HepG2 (cell line): Measurements from ENCODE around the gene RALBP1. TPM values are rescaled to one million over a fixed set of nuclear protein-coding genes. Genes with fewer than 3 reads are reported as not detected.

Experiments used
- ATAC-seq: fragments of 200-7000 bp; cut with Tn5 transposase; 3 replicates; pipeline ENCODE4 v1.9.1; 2020; ENCODE audit warnings: mild to moderate bottlenecking, moderate library complexity
- BruUV-seq: library from RNA; stranded (reverse); fragments of 400-500 nt; replicated peaks from 2 replicates; lab custom pipeline; 2021; lab: Mats Ljungman, UMichigan
- CTCF ChIA-PET: fragments of 300-600 bp; formaldehyde crosslinking; extraction: SDS; loops from one replicate; lab custom pipeline; 2021; ENCODE audit warnings: low total read pairs, inconsistent platforms, low intra/inter-chr PET ratio; lab: Yijun Ruan, JAX
- POLR2A ChIA-PET: fragments of 350-600 bp; sonication (Branson Sonifier 250); formaldehyde crosslinking; loops from one replicate; lab custom pipeline; 2020; ENCODE audit warnings: antibody characterized with exemption, inconsistent platforms; lab: Yijun Ruan, JAX
- DNase-seq: peaks from one replicate; pipeline ENCODE4 v3.0.0-alpha.2; 2015; ENCODE audit warnings: low spot score
- FAIRE-seq: peaks from 3 replicates; lab custom pipeline; 2011; peaks lifted over from hg19 to GRCh38; lab: Jason Lieb, UNC
- H2AFZ ChIP-seq: one replicate; pipeline ENCODE4 v1.6.1; 2011; ENCODE audit warnings: low read length, inconsistent platforms
- H3K27ac ChIP-seq: fragments of 300-600 bp; 3 replicates; pipeline ENCODE4 v1.8.0; 2011; ENCODE audit warnings: mixed run types, mild to moderate bottlenecking, mixed read lengths, low read length, inconsistent platforms; ENCODE audit not compliant: insufficient read depth; ENCODE audit errors: extremely low read length
- H3K27me3 ChIP-seq, 2 experiments: fragments of 200-600 bp in 1 of 2; 2 replicates in 1 of 2; 3 replicates in 1 of 2; pipeline versions ENCODE4 v1.6.0 to v1.8.0; 2011; ENCODE audit warnings: low read length in 2 of 2, mild to moderate bottlenecking in 2 of 2, moderate library complexity in 2 of 2, inconsistent platforms in 1 of 2; ENCODE audit not compliant: insufficient read depth in 2 of 2, control insufficient read depth in 1 of 2
- H3K36me3 ChIP-seq, 2 experiments: fragments of 200-600 bp in 1 of 2; replicated peaks in 1 of 2; 2 replicates in 1 of 2; 3 replicates in 1 of 2; pipeline versions ENCODE4 v1.5.1 to v1.8.0; 2011; ENCODE audit warnings: low read length in 2 of 2, inconsistent platforms in 1 of 2; ENCODE audit not compliant: insufficient read depth in 2 of 2, control insufficient read depth in 1 of 2
- H3K4me1 ChIP-seq: 2 replicates; pipeline ENCODE4 v1.5.1; 2012; ENCODE audit warnings: low read length, inconsistent platforms; ENCODE audit not compliant: insufficient read depth
- H3K4me2 ChIP-seq: 2 replicates; pipeline ENCODE4 v1.6.0; 2011; ENCODE audit warnings: low read depth, low read length, inconsistent platforms
- H3K4me3 ChIP-seq, 3 experiments: fragments of 200-600 bp in 1 of 3; sonication (generic), shearing (Covaris generic) in 1 of 3; replicated peaks in 1 of 3; 2 replicates each; pipeline ENCODE4 v1.5.1; 2011 to 2016; ENCODE audit warnings: low read length in 3 of 3, inconsistent platforms in 2 of 3, low read depth in 2 of 3, mild to moderate bottlenecking in 2 of 3, control low read depth in 1 of 3, mixed read lengths in 1 of 3; ENCODE audit not compliant: insufficient read depth in 1 of 3
- H3K79me2 ChIP-seq: one replicate; pipeline ENCODE4 v1.6.1; 2011; ENCODE audit warnings: low read length, inconsistent platforms; ENCODE audit not compliant: insufficient read depth
- H3K9ac ChIP-seq: 2 replicates; pipeline ENCODE4 v1.6.0; 2011; ENCODE audit warnings: mild to moderate bottlenecking, low read depth, low read length, inconsistent platforms; ENCODE audit not compliant: insufficient read depth
- H3K9me3 ChIP-seq: 2 replicates; pipeline ENCODE4 v1.5.1; 2012; ENCODE audit warnings: mild to moderate bottlenecking, low read length
- H4K20me1 ChIP-seq: 2 replicates; pipeline ENCODE4 v1.6.0; 2011; ENCODE audit warnings: inconsistent platforms, mild to moderate bottlenecking, low read length, moderate library complexity; ENCODE audit not compliant: insufficient read depth
- FOSL2 ChIP-seq: sonication (generic); formaldehyde crosslinking; IDR thresholded peaks from 2 replicates; pipeline ENCODE4 v1.4.0; 2020; ENCODE audit warnings: missing genetic modification reagents
- KDM1A ChIP-seq: IDR thresholded peaks from 2 replicates; pipeline ENCODE4 v1.6.1; 2016; ENCODE audit warnings: missing compliant biosample characterization
- KDM5A ChIP-seq: fragments of 200-600 bp; sonication (generic); IDR thresholded peaks from 2 replicates; pipeline ENCODE4 v1.7.0; 2018; ENCODE audit warnings: antibody characterized with exemption, mild to moderate bottlenecking, low read length, borderline replicate concordance
- MBD4 ChIP-seq: IDR thresholded peaks from 2 replicates; pipeline ENCODE4 v1.6.1; 2012; ENCODE audit warnings: low read length, inconsistent platforms, borderline replicate concordance
- MLXIP ChIP-seq: sonication (generic); formaldehyde crosslinking; IDR thresholded peaks from 2 replicates; pipeline ENCODE4 v1.9.0; 2021; ENCODE audit warnings: missing genetic modification reagents, borderline replicate concordance
- MTA1 ChIP-seq: sonication (generic); formaldehyde crosslinking; IDR thresholded peaks from 2 replicates; pipeline ENCODE4 v1.4.0; 2020; ENCODE audit warnings: missing genetic modification reagents, mild to moderate bottlenecking, borderline replicate concordance
- PAX8 ChIP-seq: sonication (generic); formaldehyde crosslinking; IDR thresholded peaks from 2 replicates; pipeline ENCODE4 v1.8.0; 2022; ENCODE audit warnings: mild to moderate bottlenecking, missing genetic modification reagents, borderline replicate concordance
- PRDM4 ChIP-seq: sonication (generic); formaldehyde crosslinking; IDR thresholded peaks from 2 replicates; pipeline ENCODE4 v1.9.0; 2021; ENCODE audit warnings: missing genetic modification reagents, borderline replicate concordance
- SIN3B ChIP-seq: fragments of 150-350 bp; IDR thresholded peaks from 2 replicates; pipeline ENCODE4 v1.6.1; 2014; ENCODE audit warnings: low read length
- ZNF274 ChIP-seq: sonication (generic); formaldehyde crosslinking; IDR thresholded peaks from 2 replicates; pipeline ENCODE4 v1.5.1; 2020; ENCODE audit warnings: mild to moderate bottlenecking, missing genetic modification reagents
- ZNF451 ChIP-seq: sonication (generic); formaldehyde crosslinking; IDR thresholded peaks from 2 replicates; pipeline ENCODE4 v1.5.0; 2020; ENCODE audit warnings: mild to moderate bottlenecking, missing genetic modification reagents
- ZNF501 ChIP-seq: sonication (generic); formaldehyde crosslinking; IDR thresholded peaks from 2 replicates; pipeline ENCODE4 v1.5.1; 2020; ENCODE audit warnings: mild to moderate bottlenecking, moderate library complexity, missing genetic modification reagents
- ZNF577 ChIP-seq: sonication (generic); formaldehyde crosslinking; IDR thresholded peaks from 2 replicates; pipeline ENCODE4 v1.4.0; 2020; ENCODE audit warnings: mild to moderate bottlenecking, low read depth, missing genetic modification reagents, borderline replicate concordance
- ZSCAN5A ChIP-seq: sonication (generic); formaldehyde crosslinking; IDR thresholded peaks from 2 replicates; pipeline ENCODE4 v1.8.0; 2022; ENCODE audit warnings: mild to moderate bottlenecking, missing genetic modification reagents, borderline replicate concordance
- WGBS: methylation state at CpG from one replicate; pipeline ENCODE4 v1.1.6; 2017; ENCODE audit warnings: low lambda C conversion rate; 5-methylcytosine and 5-hydroxymethylcytosine counted together
- in situ Hi-C: cut with HindIII; loops from 2 replicates; pipeline ENCODE4 v1.10.0; 2017; ENCODE audit warnings: low pct_unique_long_range_greater_than_20kb; ENCODE audit not compliant: extremely low pct_ligation_motif_present
- intact Hi-C: fragments of 100-400 bp; cut with micrococcal nuclease; formaldehyde crosslinking; loops from one replicate; pipeline ENCODE4 v1.10.0; 2022; ENCODE audit not compliant: unreplicated experiment
- polyA plus RNA-seq, 8 experiments: library from polyadenylated mRNA; depleted of rRNA in 3 of 8; stranded (reverse) in 7 of 8; unstranded in 1 of 8; fragments of >200 nt; fragmentation: Illumina TruSeq in 4 of 8; extraction: Trizol in 4 of 8; gene quantifications; 2 replicates each; pipeline versions ENCODE4 v1.2.1 to v1.2.3, GENCODE V29; 2011 to 2016; ENCODE audit warnings: low read depth in 4 of 8, missing spikeins in 1 of 8, mixed read lengths in 1 of 8; ENCODE audit not compliant: insufficient read depth in 1 of 8
- total RNA-seq, 5 experiments: library from RNA; depleted of rRNA; stranded (reverse); fragments of >200 nt; fragmentation: Illumina TruSeq; extraction: Trizol; gene quantifications; 2 replicates each; pipeline ENCODE4 v1.2.3, GENCODE V29; 2016; ENCODE audit warnings: low read depth in 1 of 5

RALBP1 gene
- total and polyA plus RNA-seq, 2 of the 13 experiments (the other 11 are each of a cell fraction or from before 2014, with no cell fraction given) = 24.5 to 33.1 TPM

- no peak overlapping the region for H3K4me3 ChIP-seq
- H3K27ac ChIP-seq = no peak overlapping the region
- POLR2A ChIA-PET = no interaction called here
- H2AFZ ChIP-seq = no peak overlapping the region
- FAIRE-seq (no peak), ATAC-seq (no peak), DNase-seq (no peak)
- H3K9me3 ChIP-seq = no peaks in the 10 kb centered on the region
- no peaks in the 10 kb centered on the region for H3K79me2 ChIP-seq
- 95% methylated on average over 3 of the region's 3 CpGs for WGBS
- CTCF ChIA-PET = no interaction called here
- TF ChIP-seq FOSL2 (CRISPR knock-in tag) = no peak
- TF ChIP-seq ZNF501 (CRISPR knock-in tag) = no peak
- no peak for TF ChIP-seq MLXIP (CRISPR knock-in tag)
- no peak for TF ChIP-seq SIN3B
- no peak for TF ChIP-seq ZSCAN5A (CRISPR knock-in tag)
- no peak for TF ChIP-seq MTA1 (CRISPR knock-in tag)
- no peak for TF ChIP-seq KDM5A
- TF ChIP-seq PRDM4 (CRISPR knock-in tag) = no peak
- no peak for TF ChIP-seq ZNF451 (CRISPR knock-in tag)
- TF ChIP-seq KDM1A (CRISPR knock-in tag) = no peak
- no peak for TF ChIP-seq ZNF274 (CRISPR knock-in tag)
- TF ChIP-seq MBD4 = no peak
- no peak for TF ChIP-seq PAX8 (CRISPR knock-in tag)
- no peak for TF ChIP-seq ZNF577 (CRISPR knock-in tag)
- H3K9ac ChIP-seq = no peak overlapping the region
- no peaks in the 10 kb centered on the region; a peak in 1 of 5 replicates for H3K27me3 ChIP-seq
- no peak overlapping the region for H3K4me2 ChIP-seq
- intact Hi-C loops = no loop called here
- H3K4me1 ChIP-seq = peaks cover 23% of the 10 kb centered on the region
- peaks cover 2 to 21% of the 10 kb centered on the region in 2 experiments; a peak in 4 of 5 replicates for H3K36me3 ChIP-seq
- no TSS peak for BruUV-seq
- H4K20me1 ChIP-seq = no peaks in the 10 kb centered on the region
- in situ Hi-C loops = no loop called here
These were observed 45.4 kb downstream of the RALBP1 start for GRCh38 chr18:9520666-9521065.
